Type B pancreatic cell (in vitro differentiated cells): ENCODE results near the gene MRPL44. TPM values are rescaled to one million over a fixed set of nuclear protein-coding genes. Genes with fewer than 3 reads are reported as not detected.

Experiments
- DNase-seq: peaks from one replicate; pipeline ENCODE4 v3.0.0; 2021; ENCODE audit warnings: mixed read lengths; ENCODE audit not compliant: unreplicated experiment; ENCODE audit errors: extremely low spot score
- H3K27ac Mint-ChIP-seq: 2 replicates; pipeline ENCODE4 v1.8.0; 2021; ENCODE audit warnings: mild to moderate bottlenecking, mixed read lengths
- H3K27me3 Mint-ChIP-seq: 2 replicates; pipeline ENCODE4 v1.8.0; 2021; ENCODE audit warnings: mixed read lengths
- H3K36me3 Mint-ChIP-seq: 2 replicates; pipeline ENCODE4 v1.8.0; 2021; ENCODE audit warnings: mixed read lengths
- H3K4me1 Mint-ChIP-seq: one replicate; pipeline ENCODE4 v1.8.0; 2021; ENCODE audit warnings: mixed read lengths; ENCODE audit not compliant: unreplicated experiment
- H3K4me3 Mint-ChIP-seq: 2 replicates; pipeline ENCODE4 v1.8.0; 2021; ENCODE audit warnings: mild to moderate bottlenecking, mixed read lengths
- H3K9me3 Mint-ChIP-seq: 2 replicates; pipeline ENCODE4 v1.8.0; 2021; ENCODE audit warnings: mixed read lengths
- CTCF ChIP-seq: fragments of 200-600 bp; sonication (generic); conservative IDR thresholded peaks from 2 replicates; pipeline ENCODE4 v1.5.0; 2021; ENCODE audit warnings: antibody characterized with exemption, mild to moderate bottlenecking
- long read RNA-seq: library from polyadenylated mRNA; unstranded; transcript quantifications from one replicate; pipeline ENCODE4 v2.0.0, GENCODE V29; 2020
- total RNA-seq: library from RNA; stranded (reverse); gene quantifications from 2 replicates; pipeline ENCODE4 v1.2.1, GENCODE V29; 2021; ENCODE audit warnings: low replicate concordance

The MRPL44 gene
- 27.4 and 29.2 TPM in 2 replicates for total RNA-seq
- long read RNA-seq, transcript MRPL44-201 (4 exons, 1,748 nt): major isoform, 213 of 221 reads
- long read RNA-seq, partial matches to known transcripts: 1 of 221 reads
- long read RNA-seq, other reads (novel, unspliced or antisense): 7 of 221 reads

- peak; percentile 98 for DNase-seq
- Mint-ChIP-seq H3K4me3 (peak within 1 kb of the TSS; percentile 95), H3K4me1 (peaks cover 39% of the 10 kb centered on the region), H3K27ac (peak within 1 kb of the TSS; percentile 92), H3K27me3 (peaks cover 4% of the 10 kb centered on the region), H3K9me3 (no peaks in the 10 kb centered on the region), H3K36me3 (peaks cover 3% of the 10 kb centered on the region)
- peak; percentile 15 for TF ChIP-seq CTCF
Measured at GRCh38 chr2:223957092-223957851, at the start of gene MRPL44. TSS of gene MRPL44 (plus strand) at chr2:223957463. CDS start at chr2:223957473, 10 bp downstream.

- Mint-ChIP-seq H3K27me3 (no peaks in the 10 kb centered on the region), H3K4me1 (peaks cover 16% of the 10 kb centered on the region), H3K9me3 (no peaks in the 10 kb centered on the region), H3K36me3 (peaks cover 32% of the 10 kb centered on the region), H3K4me3 (no peak overlapping the region), H3K27ac (peak overlapping the region; percentile 62)
- DNase-seq: no peak
- no peak for TF ChIP-seq CTCF
Measured at GRCh38 chr2:223908304-223908998, 48.8 kb upstream of the MRPL44 start.

GRCh38 chr2:223909001-223909741 lies 48.1 kb upstream of the MRPL44 start:
- no peak for TF ChIP-seq CTCF
- no peak overlapping the region for H3K4me3 Mint-ChIP-seq
- no peak for DNase-seq
- peaks cover 32% of the 10 kb centered on the region for H3K36me3 Mint-ChIP-seq
- peak overlapping the region; percentile 62 for H3K27ac Mint-ChIP-seq
- no peaks in the 10 kb centered on the region for H3K9me3 Mint-ChIP-seq
- no peaks in the 10 kb centered on the region for H3K27me3 Mint-ChIP-seq
- peaks cover 16% of the 10 kb centered on the region for H3K4me1 Mint-ChIP-seq

GRCh38 chr2:223914324-223914723 lies 42.9 kb upstream of the MRPL44 start:
- H3K27me3 Mint-ChIP-seq: no peaks in the 10 kb centered on the region
- TF ChIP-seq CTCF: no peak
- no peaks in the 10 kb centered on the region for H3K9me3 Mint-ChIP-seq
- no peak overlapping the region for H3K27ac Mint-ChIP-seq
- peaks cover 24% of the 10 kb centered on the region for H3K36me3 Mint-ChIP-seq
- peaks cover 6% of the 10 kb centered on the region for H3K4me1 Mint-ChIP-seq
- DNase-seq: no peak
- H3K4me3 Mint-ChIP-seq: no peak overlapping the region

- TF ChIP-seq CTCF: no peak
- Mint-ChIP-seq H3K4me1 (no peaks in the 10 kb centered on the region), H3K9me3 (no peaks in the 10 kb centered on the region), H3K27ac (no peak overlapping the region), H3K4me3 (no peak overlapping the region), H3K27me3 (no peaks in the 10 kb centered on the region), H3K36me3 (peaks cover 19% of the 10 kb centered on the region)
- DNase-seq: no peak
Measured at GRCh38 chr2:223915071-223915470, 42.2 kb upstream of the MRPL44 start.
